Measurements from ENCODE around the gene PSME1. TPM values are rescaled to one million over a fixed set of nuclear protein-coding genes. Genes with fewer than 3 reads are reported as not detected.

PSME1 gene
- total and polyA plus RNA-seq, 2 donors (not counting 3 experiments of a cell fraction or from before 2014, with no cell fraction given): 98.1 to 135 TPM

- Histone ChIP-seq H3K9me1 (replicated peaks; ENCODE audit: control insufficient read depth, extremely low read depth, insufficient read depth, low read length) (no peaks in the 10 kb centered on the region), H3K9ac (replicated peaks; ENCODE audit: extremely low read depth, insufficient read depth, low read length) (no peak overlapping the region), H3K9me3 (replicated peaks; ENCODE audit: control insufficient read depth, insufficient read depth, low read length) (no peaks in the 10 kb centered on the region), H3K79me2 (ENCODE audit: control insufficient read depth, insufficient read depth, low read length) (peaks cover 5% of the 10 kb centered on the region), H3K4me3 (replicated peaks in 1 of 3; ENCODE audit: insufficient read depth in 1 of 3, low read depth in 1 of 3, low read length in 3 of 3) (no peak overlapping the region), H3K4me1 (ENCODE audit: control insufficient read depth, extremely low read depth, insufficient read depth, low read length) (peaks cover 15% of the 10 kb centered on the region), H3K36me3 (ENCODE audit: control insufficient read depth in 2 of 2, extremely low read depth in 1 of 2, insufficient read depth in 2 of 2, low read length in 2 of 2) (peaks cover 25 to 41% of the 10 kb centered on the region in 2 experiments), H3K27me3 (ENCODE audit: control insufficient read depth in 2 of 2, insufficient read depth in 2 of 2, low read length in 2 of 2) (no peaks in the 10 kb centered on the region), H4K20me1 (replicated peaks; ENCODE audit: control insufficient read depth, extremely low read depth, insufficient read depth, low read length) (no peaks in the 10 kb centered on the region), H2AFZ (ENCODE audit: low read depth, low read length) (no peak overlapping the region), H3K27ac (ENCODE audit: insufficient read depth, low read depth, low read length) (no peak overlapping the region), H3K4me2 (ENCODE audit: insufficient read depth, low read length) (no peak overlapping the region)
- ChIA-PET CTCF (interaction anchor here (1.4 kb wide), 1 partner anchor 11 kb away, joined by 3 read pairs; the partner anchor contains the start of gene PSME2), POLR2A (no interaction called here)
- dilution Hi-C loops (cut with MboI; ENCODE audit: extremely low pct_ligation_motif_present, low sequenced_read_pairs) (no loop called here), intact Hi-C loops (cut with micrococcal nuclease) (no loop called here)
- BruUV-seq (replicated peaks): no TSS peak
- no peak for FAIRE-seq
- DNase-seq (ENCODE audit: low read depth, low spot score): no peak
- TF ChIP-seq GATA2 (IDR thresholded peaks at IDR 0.05; ENCODE audit: insufficient read depth, insufficient read length, low read depth, low read length) (no peak), POLR2AphosphoS5 (IDR thresholded peaks at IDR 0.05; ENCODE audit: insufficient read depth, low read depth, low read length) (no peak), CTCF (IDR thresholded peaks at IDR 0.05; ENCODE audit: extremely low read depth in 1 of 2, insufficient read depth in 1 of 2, low read depth in 1 of 2, low read length in 2 of 2) (no peak)
Observed at GRCh38 chr14:24157331-24157730, 21.3 kb downstream of the PSME1 start.

- no TSS peak for BruUV-seq (replicated peaks)
- dilution Hi-C loops (cut with MboI; ENCODE audit: extremely low pct_ligation_motif_present, low sequenced_read_pairs) (no loop called here), intact Hi-C loops (cut with micrococcal nuclease) (loop anchor here (2.0 kb wide), 3 partner anchors 29 to 145 kb away; partner anchors contain the start of gene IPO4)
- Histone ChIP-seq H3K27ac (ENCODE audit: insufficient read depth, low read depth, low read length) (no peak overlapping the region), H3K79me2 (ENCODE audit: control insufficient read depth, insufficient read depth, low read length) (peaks cover 9% of the 10 kb centered on the region), H3K4me1 (ENCODE audit: control insufficient read depth, extremely low read depth, insufficient read depth, low read length) (peaks cover 16% of the 10 kb centered on the region), H3K9me1 (replicated peaks; ENCODE audit: control insufficient read depth, extremely low read depth, insufficient read depth, low read length) (no peaks in the 10 kb centered on the region), H3K9ac (replicated peaks; ENCODE audit: extremely low read depth, insufficient read depth, low read length) (no peak overlapping the region), H3K27me3 (ENCODE audit: control insufficient read depth in 2 of 2, insufficient read depth in 2 of 2, low read length in 2 of 2) (no peaks in the 10 kb centered on the region), H3K4me2 (ENCODE audit: insufficient read depth, low read length) (no peak overlapping the region), H3K9me3 (replicated peaks; ENCODE audit: control insufficient read depth, insufficient read depth, low read length) (no peaks in the 10 kb centered on the region), H2AFZ (ENCODE audit: low read depth, low read length) (no peak overlapping the region), H3K36me3 (ENCODE audit: control insufficient read depth in 2 of 2, extremely low read depth in 1 of 2, insufficient read depth in 2 of 2, low read length in 2 of 2) (peaks cover 30 to 58% of the 10 kb centered on the region in 2 experiments), H4K20me1 (replicated peaks; ENCODE audit: control insufficient read depth, extremely low read depth, insufficient read depth, low read length) (no peaks in the 10 kb centered on the region), H3K4me3 (replicated peaks in 1 of 3; ENCODE audit: insufficient read depth in 1 of 3, low read depth in 1 of 3, low read length in 3 of 3) (no peak overlapping the region)
- FAIRE-seq (no peak), DNase-seq (ENCODE audit: low read depth, low spot score) (no peak)
- CTCF ChIA-PET: interaction anchor here (1.3 to 3.4 kb wide), 9 partner anchors 10 to 112 kb away, joined by 3 to 63 read pairs (median 12); partner anchors contain the start of genes EMC9, PSME1, PSME2 and RABGGTA
- POLR2A ChIA-PET: interaction anchor here (1.0 kb wide), 1 partner anchor 25 kb away, joined by 3 read pairs; no protein-coding TSS in a partner anchor
- TF ChIP-seq EZH2 (IDR thresholded peaks at IDR 0.05; ENCODE audit: borderline replicate concordance, low read depth, low read length, severe bottlenecking): no peak
- TF ChIP-seq CTCF (IDR thresholded peaks at IDR 0.05; ENCODE audit: extremely low read depth in 1 of 2, insufficient read depth in 1 of 2, low read depth in 1 of 2, low read length in 2 of 2): no peak
- TF ChIP-seq JUN (IDR thresholded peaks at IDR 0.05; ENCODE audit: borderline replicate concordance, insufficient read depth, insufficient read length, low read depth): no peak
- TF ChIP-seq GATA2 (IDR thresholded peaks at IDR 0.05; ENCODE audit: insufficient read depth, insufficient read length, low read depth, low read length): no peak
- no peak for TF ChIP-seq POLR2A (IDR thresholded peaks at IDR 0.05; ENCODE audit: low read depth, low read length)
Observed at GRCh38 chr14:24159777-24160498, 23.9 kb downstream of the PSME1 start.

Data from endothelial cell of umbilical vein (primary cell).